ENCODE measurements around the gene AJAP1.

DNA sequence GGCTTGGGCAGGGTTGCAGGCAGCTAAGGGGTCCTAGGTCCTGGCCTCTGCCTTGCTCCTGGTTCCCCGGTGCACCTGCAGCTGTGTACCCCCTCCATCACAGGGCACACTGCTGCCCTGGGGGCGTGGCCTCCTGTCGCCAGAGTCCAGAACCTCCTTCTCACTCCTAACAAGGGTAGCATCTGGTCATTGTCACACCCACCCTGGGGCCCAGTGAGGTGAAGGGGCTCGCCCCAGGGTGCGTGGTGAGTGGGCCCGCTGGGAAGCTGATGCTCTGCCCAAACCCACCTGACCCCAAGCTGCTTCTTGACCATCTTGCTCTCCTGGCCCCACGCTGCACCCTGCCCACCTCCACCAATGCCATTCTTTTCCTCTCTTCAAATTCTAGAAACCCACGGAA lies 44.5 kb downstream of the AJAP1 start:
- TF ChIP-seq, protein P1, sequence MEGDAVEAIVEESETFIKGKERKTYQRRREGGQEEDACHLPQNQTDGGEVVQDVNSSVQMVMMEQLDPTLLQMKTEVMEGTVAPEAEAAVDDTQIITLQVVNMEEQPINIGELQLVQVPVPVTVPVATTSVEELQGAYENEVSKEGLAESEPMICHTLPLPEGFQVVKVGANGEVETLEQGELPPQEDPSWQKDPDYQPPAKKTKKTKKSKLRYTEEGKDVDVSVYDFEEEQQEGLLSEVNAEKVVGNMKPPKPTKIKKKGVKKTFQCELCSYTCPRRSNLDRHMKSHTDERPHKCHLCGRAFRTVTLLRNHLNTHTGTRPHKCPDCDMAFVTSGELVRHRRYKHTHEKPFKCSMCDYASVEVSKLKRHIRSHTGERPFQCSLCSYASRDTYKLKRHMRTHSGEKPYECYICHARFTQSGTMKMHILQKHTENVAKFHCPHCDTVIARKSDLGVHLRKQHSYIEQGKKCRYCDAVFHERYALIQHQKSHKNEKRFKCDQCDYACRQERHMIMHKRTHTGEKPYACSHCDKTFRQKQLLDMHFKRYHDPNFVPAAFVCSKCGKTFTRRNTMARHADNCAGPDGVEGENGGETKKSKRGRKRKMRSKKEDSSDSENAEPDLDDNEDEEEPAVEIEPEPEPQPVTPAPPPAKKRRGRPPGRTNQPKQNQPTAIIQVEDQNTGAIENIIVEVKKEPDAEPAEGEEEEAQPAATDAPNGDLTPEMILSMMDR (IDR thresholded peaks at IDR 0.05): no peak
- TF ChIP-seq ZFX (IDR thresholded peaks at IDR 0.05; ENCODE audit: borderline replicate concordance): no peak
